Measurements from ENCODE around the gene PKD2L1.

Gene PKD2L1

GRCh38 chr10:100253041-100253440 lies 77.0 kb downstream of the PKD2L1 start:
- TF ChIP-seq POLR2A (IDR thresholded peaks at IDR 0.05; ENCODE audit: low read length) (no peak), GATA1 (IDR thresholded peaks at IDR 0.05; ENCODE audit: low read depth, low read length) (no peak)

GRCh38 chr10:100248820-100249219 lies 81.2 kb downstream of the PKD2L1 start:
- no peak for DNase-seq

More at GRCh38 chr10:100253041-100253440, 77.0 kb downstream of the PKD2L1 start:
- no peak for DNase-seq

GRCh38 chr10:100245484-100246220 lies 84.4 kb downstream of the PKD2L1 start:
- no peak for DNase-seq
- TF ChIP-seq POLR2A (IDR thresholded peaks at IDR 0.05; ENCODE audit: low read length) = no peak
- no peak for TF ChIP-seq GATA1 (IDR thresholded peaks at IDR 0.05; ENCODE audit: low read depth, low read length)

More at GRCh38 chr10:100248820-100249219, 81.2 kb downstream of the PKD2L1 start:
- no peak for TF ChIP-seq POLR2A (IDR thresholded peaks at IDR 0.05; ENCODE audit: low read length)
- no peak for TF ChIP-seq GATA1 (IDR thresholded peaks at IDR 0.05; ENCODE audit: low read depth, low read length)

GRCh38 chr10:100239851-100240250 lies 90.2 kb downstream of the PKD2L1 start:
- no peak for DNase-seq
- TF ChIP-seq POLR2A (IDR thresholded peaks at IDR 0.05; ENCODE audit: low read length) (no peak), GATA1 (IDR thresholded peaks at IDR 0.05; ENCODE audit: low read depth, low read length) (no peak)

- no peak for DNase-seq
- no peak for TF ChIP-seq POLR2A (IDR thresholded peaks at IDR 0.05; ENCODE audit: low read length)
- no peak for TF ChIP-seq GATA1 (IDR thresholded peaks at IDR 0.05; ENCODE audit: low read depth, low read length)
Observed at GRCh38 chr10:100238429-100238828, 91.6 kb downstream of the PKD2L1 start.
